Adrenal gland (tissue), 5 donors: ENCODE data around the gene ZCCHC4.

Source experiments
- POLR2A ChIP-seq, 2 donors: fragments of 450-650 bp; IDR thresholded peaks; one replicate each; pipeline ENCODE4 v1.6.1; 2017; ENCODE audit warnings: antibody characterized with exemption in 2 of 2, mild to moderate bottlenecking in 2 of 2, moderate library complexity in 1 of 2
- TF ChIP-seq, protein P1 (sequence below), 6 experiments: fragments of 450-650 bp in 4 of 6; fragments of 200-600 bp in 2 of 6; sonication (generic) in 1 of 6; IDR thresholded peaks; 1 replicate in 5 of 6; 2 replicates in 1 of 6; pipeline versions ENCODE4 v1.5.1 to v1.8.0; 2016 to 2021; ENCODE audit warnings: antibody characterized with exemption in 6 of 6, mild to moderate bottlenecking in 2 of 6, moderate library complexity in 1 of 6
- donor health status: DM: no; HTN: no; CAD: no.

DNA sequence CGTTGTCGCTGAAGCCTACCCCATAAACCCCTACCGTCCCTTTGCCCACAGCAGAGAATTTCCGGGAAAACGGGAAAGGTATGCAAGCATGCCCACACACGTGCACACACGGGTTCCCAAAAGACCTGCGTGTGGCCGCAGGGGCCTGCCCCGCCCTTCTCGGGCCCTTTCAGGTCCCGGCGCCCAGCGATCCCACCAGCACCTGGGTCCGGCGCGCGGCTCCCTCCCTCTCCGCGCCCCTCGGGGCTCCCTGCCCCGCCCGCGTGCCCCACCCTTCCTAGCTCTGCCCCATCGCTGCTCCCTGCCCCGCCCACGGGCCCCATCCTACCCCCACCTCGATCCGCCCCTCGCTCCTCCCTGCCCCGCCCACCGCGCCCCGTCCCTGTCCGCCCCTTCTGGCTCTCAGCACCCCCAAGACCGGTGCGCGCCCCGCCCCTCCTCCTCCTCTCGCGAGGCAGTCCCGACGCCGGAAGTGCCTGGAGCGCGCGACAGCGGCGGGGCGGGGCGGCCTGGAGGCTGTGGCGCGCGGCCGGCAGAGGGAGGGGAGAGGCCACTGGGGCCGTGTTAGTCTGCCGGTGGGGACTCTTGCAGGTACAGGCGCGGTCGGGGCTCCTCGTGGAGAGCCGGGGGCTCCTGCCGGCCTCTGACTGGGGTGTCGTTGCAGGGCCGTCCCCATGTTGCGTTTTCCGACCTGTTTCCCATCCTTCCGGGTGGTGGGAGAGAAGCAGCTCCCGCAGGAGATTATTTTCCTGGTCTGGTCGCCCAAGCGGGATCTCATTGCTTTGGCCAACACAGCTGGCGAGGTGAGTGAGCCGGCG lies 64.4 kb downstream of the ZCCHC4 start, which contains the start of gene ANAPC4:
- peak; percentile 53 to 70 for TF ChIP-seq POLR2A (IDR thresholded peaks at IDR 0.05)
- TF ChIP-seq, protein P1, sequence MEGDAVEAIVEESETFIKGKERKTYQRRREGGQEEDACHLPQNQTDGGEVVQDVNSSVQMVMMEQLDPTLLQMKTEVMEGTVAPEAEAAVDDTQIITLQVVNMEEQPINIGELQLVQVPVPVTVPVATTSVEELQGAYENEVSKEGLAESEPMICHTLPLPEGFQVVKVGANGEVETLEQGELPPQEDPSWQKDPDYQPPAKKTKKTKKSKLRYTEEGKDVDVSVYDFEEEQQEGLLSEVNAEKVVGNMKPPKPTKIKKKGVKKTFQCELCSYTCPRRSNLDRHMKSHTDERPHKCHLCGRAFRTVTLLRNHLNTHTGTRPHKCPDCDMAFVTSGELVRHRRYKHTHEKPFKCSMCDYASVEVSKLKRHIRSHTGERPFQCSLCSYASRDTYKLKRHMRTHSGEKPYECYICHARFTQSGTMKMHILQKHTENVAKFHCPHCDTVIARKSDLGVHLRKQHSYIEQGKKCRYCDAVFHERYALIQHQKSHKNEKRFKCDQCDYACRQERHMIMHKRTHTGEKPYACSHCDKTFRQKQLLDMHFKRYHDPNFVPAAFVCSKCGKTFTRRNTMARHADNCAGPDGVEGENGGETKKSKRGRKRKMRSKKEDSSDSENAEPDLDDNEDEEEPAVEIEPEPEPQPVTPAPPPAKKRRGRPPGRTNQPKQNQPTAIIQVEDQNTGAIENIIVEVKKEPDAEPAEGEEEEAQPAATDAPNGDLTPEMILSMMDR (IDR thresholded peaks at IDR 0.05), result peak in 4 of 6 experiments; percentile 8 to 13 (median 10)
